Activated CD8-positive, alpha-beta memory T cell treated with anti-CD3 and anti-CD28 coated beads, Interleukin-2, amount 50 U/mL, for 48 hours (primary cell): ENCODE results near the gene BPIFB4.
"Not testable (repeated sequence)": the region's sequence is repeated elsewhere in the genome, so short reads cannot be mapped to it uniquely, and the experiment has no call there.

Source experiments
- DNase-seq: peaks from one replicate; pipeline ENCODE4 v3.0.0-alpha.2; 2020

Gene BPIFB4

DNA sequence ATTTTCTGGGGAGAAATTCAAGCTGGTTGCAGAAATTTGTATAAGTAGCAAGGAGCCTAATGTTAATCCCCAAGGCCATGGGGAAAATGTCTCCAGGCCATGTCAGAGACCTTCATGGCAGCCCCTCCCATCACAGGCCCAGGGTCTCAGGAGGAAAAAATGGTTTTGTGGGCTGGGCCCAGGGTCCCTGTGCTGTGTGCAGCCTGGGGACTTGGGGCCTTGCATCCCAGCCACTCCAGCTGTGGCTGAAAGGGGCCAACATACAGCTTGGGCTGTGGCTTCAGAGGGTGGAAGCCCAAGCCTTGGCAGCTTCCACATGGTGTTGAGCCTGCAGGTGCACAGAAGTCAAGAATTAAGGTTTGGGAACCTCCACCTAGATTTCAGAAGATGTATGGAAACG, 42.9 kb downstream of the BPIFB4 start:
- not testable (repeated sequence) for DNase-seq

- DNase-seq, result no peak
These were observed 44.8 kb downstream of the BPIFB4 start for GRCh38 chr20:33124261-33124660.

DNA sequence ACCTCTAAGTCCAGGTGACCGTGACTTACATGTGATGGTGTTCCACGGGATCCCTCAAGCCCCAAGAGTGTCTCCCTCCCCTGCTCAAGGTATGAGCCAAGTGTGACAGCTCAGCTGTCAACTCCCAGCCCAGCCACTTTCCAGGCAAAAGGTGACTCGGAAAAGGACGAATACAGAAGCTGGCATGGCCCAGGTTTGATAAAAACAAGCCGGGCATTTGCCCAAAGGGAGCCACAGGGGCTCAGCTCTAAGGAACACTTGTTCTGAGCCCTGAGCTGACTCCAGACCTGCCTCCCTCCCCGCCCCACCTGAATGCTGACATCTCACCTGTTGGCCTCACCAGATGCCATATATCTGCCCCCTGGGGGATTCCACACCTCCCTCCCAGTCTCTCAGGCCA, 45.6 kb downstream of the BPIFB4 start:
- DNase-seq, result no peak

DNA sequence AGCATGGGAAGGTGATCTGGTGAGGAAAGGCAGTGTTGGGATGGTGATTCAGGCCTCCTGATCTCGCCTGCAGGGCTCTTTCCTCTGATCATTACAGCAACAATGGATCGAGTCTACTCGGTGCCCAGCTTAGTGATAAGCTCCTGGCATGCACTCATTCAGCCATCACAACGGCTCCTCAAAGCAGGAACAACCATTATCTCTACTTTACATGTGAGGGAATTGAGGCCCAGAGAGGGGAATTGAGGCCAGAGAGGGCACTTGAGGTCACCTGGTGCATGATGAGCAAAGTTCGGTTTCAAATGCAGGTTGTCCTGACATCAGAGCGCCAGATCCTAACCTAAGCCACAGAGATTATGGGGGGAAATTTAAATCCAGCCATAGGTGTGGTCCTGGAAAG, 46.5 kb downstream of the BPIFB4 start:
- DNase-seq, result no peak

- no peak for DNase-seq
These were observed 48.1 kb downstream of the BPIFB4 start for GRCh38 chr20:33127422-33128097.

DNA sequence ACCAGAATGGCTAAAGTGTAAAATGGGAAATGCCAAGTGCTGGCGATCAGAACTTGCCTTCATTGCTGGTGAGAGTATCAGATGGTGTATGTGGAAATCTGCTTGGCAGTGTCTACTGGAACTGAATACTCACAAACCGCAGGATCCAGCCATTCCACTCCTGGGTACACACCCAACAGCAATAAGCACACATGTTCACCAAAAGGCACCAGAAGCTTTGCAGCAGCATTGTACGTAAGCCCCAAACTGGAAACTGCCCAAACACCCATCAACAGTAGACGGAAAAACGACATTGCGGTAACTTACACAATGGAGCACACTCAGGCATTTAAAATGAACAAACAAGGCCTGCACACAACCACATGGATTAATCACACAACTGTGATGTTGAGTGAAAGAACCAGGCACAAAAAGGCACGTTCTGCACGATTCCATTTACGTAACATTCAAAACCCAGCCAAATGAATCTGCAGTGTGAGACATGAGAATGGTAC, 51.2 kb downstream of the BPIFB4 start:
- no peak for DNase-seq

GRCh38 chr20:33131949-33132473, 52.6 kb downstream of the BPIFB4 start:
- DNase-seq, result no peak

DNA sequence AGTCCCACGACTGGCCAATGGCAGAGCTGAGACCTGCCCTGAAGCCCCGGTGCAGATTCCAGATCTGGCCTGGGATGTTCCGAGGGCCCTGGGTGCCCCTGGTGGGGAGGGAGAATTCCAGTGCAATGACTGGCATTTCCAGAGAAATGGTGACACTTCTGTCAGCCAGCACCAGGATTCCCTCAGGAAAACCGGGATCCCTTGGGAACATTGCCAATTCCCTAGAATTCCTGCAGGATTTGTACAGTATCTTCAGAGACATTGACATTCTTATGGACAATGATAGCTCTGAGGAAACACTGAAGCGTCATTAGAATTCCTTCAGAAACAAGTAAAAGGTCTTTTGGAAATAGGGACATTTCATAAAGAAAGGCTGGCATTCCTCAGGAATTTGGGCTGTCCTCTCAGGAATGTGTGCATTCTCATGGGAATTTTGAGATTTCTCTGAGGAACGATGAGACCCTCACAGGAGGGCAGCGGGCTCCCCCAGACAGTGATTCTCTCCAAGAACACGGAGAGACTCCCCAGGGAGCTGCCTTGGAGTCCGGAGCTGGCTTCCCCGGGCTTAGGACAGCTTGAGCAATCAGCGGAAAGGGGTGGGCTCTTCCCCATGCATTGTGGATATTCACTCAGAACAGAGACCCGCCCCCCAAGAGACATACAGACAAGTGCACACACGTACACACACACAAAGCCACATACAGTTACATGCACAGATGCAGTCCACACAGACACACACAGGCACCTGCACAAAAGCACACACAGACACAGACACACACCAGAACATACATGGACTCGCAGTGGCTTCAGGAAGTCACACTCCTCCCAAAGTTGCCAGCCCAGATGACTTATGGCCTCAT, 53.3 kb downstream of the BPIFB4 start:
- DNase-seq, result no peak

- no peak for DNase-seq
These were observed 54.0 kb downstream of the BPIFB4 start for GRCh38 chr20:33133373-33133941.

DNA sequence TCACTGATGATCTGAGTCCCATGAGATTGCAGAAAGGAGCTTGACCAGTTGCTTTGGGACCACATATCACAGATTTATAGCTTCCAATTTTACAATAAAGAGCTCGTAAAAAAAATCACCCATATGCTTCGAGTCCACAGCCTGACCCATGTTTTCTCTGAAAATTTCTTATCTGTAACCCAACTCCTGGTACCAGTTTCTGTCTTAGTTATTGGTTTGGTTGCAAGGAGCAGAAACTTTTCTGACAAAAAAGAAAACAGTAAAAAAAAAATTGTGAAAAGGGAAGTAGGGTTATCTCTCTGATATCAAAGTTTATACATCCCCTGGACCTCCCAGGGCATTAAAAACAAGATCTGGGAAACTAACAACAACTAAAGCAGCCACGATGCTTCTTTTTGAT, 57.8 kb downstream of the BPIFB4 start:
- no peak for DNase-seq

DNA sequence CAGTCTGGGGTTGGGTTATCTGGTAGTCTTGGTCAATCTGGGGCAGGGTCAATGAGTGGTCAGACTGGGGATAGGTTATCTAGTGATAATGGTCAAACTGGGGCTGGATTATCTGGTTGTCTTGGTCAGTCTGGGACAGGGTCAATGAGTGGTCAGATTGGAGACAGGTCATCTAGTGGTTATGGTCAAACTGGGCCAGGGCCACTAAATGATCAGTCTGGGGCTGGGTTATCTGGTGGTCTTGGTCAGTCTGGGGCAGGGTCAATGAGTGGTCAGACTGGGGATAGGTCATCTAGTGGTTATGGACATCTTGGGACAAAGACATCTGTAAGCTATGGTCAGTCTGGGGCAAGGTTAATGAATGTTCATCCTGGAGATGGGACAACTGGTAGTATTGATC, 60.0 kb downstream of the BPIFB4 start:
- DNase-seq, result no peak

DNA sequence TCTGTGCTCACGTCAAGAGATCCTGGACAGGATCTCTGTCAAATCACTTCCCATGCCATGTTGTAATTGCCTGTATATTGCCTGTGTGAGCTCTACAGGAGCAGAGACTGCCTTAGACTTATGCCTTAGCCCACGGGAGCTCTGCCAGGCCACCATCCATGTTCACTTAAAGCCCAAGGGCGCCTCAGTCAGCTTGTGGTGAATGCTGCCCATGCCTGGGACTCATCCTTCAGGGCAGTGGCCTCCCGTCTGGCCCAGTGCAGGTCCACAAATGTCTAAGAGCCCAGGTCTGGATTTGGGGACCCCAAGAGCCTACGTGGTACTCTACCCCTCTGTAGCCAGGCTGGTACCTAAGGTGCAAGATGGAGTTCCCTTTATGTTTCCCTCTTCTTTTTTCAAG, 66.1 kb downstream of the BPIFB4 start:
- no peak for DNase-seq

DNA sequence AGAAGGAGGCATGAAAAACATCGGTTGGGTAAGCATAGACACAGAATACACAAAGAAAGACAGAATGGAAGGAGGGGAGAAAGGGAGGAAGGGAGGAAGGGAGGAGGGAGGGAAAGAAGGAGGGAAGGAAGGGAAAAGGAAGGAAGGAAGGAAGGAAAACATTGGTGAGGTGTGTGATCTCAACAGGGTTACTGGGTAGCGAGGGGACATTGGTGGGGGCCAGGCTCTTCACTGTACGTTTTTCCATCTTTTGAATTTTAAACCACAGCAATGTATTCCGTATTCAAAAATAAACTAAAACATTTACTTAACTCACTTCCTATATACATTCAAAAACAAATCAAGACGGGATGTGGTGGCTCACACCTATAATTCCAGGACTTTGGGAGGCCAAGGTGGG, 67.9 kb downstream of the BPIFB4 start:
- DNase-seq, result no peak

DNA sequence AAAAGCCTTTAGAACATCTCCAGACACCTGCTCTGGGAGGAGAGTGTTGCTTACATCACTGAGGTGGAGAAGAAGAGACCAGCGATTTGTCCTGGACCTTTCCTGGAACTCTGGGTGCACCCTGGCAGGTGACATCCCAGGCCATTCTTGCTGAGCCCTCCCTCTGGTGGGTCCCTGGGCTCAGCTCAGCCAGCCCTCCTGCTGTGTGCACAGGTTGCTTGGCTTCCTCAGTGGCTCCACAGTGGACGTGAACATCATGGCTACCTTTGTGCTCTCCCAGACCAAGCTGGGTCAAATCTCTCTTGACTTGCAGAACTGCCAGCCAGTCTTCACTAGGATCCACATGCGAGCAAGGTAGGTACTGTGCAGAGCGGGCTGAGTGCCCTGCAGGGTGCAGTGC, 68.6 kb downstream of the BPIFB4 start:
- DNase-seq, result no peak

DNA sequence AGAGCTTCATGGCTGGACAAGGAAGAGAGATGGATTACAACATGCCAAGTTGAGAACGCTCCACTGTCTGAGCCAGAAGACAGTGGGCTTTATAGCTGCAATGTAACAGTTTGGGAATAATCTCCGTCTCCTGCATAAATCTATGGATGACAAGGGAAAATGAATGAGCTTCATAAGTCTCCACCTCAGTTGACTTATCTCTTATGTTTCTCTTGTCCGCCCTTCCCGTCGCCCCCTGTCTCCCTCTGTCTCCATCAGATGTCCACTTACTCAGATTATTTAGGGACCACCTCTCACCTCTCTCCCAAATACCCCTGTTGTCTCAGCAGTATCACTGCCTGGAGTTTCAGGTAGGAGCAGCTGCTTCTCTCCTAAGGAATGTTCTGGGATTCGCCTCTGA, 74.8 kb downstream of the BPIFB4 start:
- DNase-seq, result peak; percentile 20

DNA sequence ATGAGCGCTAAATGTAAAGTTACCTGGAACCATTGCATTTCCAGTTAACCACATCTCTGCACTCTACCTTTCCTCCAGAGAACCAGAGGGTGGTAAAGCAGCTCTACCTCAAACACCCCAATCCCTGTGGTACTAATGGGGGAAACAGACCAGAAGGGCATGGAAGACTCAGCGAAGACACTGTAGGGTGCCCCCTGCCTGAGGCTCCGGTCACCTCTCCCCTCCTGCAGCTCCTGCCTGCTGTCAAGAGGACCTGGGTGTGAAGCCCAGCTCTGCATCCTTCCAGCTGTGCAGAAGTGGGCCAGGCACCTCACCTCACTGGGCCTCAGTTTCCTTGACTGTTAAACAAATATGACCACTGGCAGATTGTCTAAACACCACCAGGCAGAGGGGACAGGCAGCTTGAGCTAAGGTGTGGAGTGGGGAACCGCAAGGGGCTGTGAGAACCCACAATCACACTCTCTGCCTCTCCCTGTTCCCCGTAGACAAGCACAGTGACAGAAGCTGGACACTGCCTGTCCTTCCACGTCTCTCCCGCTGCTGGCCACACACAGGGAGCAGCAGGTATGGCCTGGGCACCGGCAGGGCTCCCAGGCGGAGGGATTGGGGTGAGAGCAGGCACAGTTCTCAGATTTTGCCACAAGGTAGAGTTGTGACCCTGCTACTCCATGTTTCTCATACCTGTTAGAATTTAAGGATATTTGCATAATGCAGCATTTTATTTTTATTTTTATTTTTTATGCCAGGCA, 79.4 kb downstream of the BPIFB4 start:
- no peak for DNase-seq

- DNase-seq, result no peak
These were observed 80.3 kb downstream of the BPIFB4 start for GRCh38 chr20:33159713-33160112.

DNA sequence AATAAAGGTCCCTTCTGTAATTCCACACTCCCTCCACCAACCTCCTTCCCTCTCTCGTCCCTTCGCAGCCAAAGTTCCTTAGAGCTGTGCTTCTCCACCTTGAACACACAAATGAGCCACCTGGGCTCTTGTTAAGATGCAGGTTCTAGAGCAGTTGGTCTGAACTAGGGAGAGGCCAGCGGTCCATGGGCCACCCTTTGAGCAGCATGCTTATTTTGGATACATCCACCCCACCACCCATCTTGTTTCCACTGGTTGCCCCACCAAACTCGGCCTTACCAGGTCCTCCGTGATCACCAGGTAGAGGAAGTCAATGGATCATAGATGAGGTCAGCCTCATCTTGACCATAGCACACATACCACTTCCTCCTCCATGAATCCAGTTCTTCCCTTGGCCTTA, 81.2 kb downstream of the BPIFB4 start:
- DNase-seq, result peak; percentile 22
